Measurements from ENCODE around the gene NCOA3.
"Not testable (repeated sequence)": the region's sequence is repeated elsewhere in the genome, so short reads cannot be mapped to it uniquely, and the experiment has no call there.

NCOA3 gene

GRCh38 chr20:47502271-47503239 is 868 bp downstream of the NCOA3 start:
- DNase-seq, result peak; percentile 60

- DNase-seq, result peak; percentile 44
These were observed 2.0 kb downstream of the NCOA3 start for GRCh38 chr20:47503685-47504084.

GRCh38 chr20:47506335-47506734 is 4.6 kb downstream of the NCOA3 start:
- no peak for DNase-seq

GRCh38 chr20:47506850-47507249 is 5.2 kb downstream of the NCOA3 start:
- no peak for DNase-seq

GRCh38 chr20:47507275-47507981 is 5.7 kb downstream of the NCOA3 start:
- not testable (repeated sequence) for DNase-seq

GRCh38 chr20:47508278-47508677 is 6.6 kb downstream of the NCOA3 start:
- no peak for DNase-seq

- DNase-seq, result no peak
These were observed 7.5 kb downstream of the NCOA3 start for GRCh38 chr20:47509104-47509661.

GRCh38 chr20:47509685-47510084 is 8.0 kb downstream of the NCOA3 start:
- no peak for DNase-seq

- DNase-seq, result no peak
These were observed 14.2 kb downstream of the NCOA3 start for GRCh38 chr20:47515843-47516242.

- DNase-seq, result no peak
These were observed 19.5 kb downstream of the NCOA3 start for GRCh38 chr20:47521059-47521808.

- no peak for DNase-seq
These were observed 22.5 kb downstream of the NCOA3 start for GRCh38 chr20:47524015-47524784.

GRCh38 chr20:47527004-47527800 is 25.5 kb downstream of the NCOA3 start:
- DNase-seq, result no peak

GRCh38 chr20:47529840-47530239 is 28.2 kb downstream of the NCOA3 start:
- no peak for DNase-seq

- no peak for DNase-seq
These were observed 29.8 kb downstream of the NCOA3 start for GRCh38 chr20:47531458-47531857.

- DNase-seq, result no peak
These were observed 30.3 kb downstream of the NCOA3 start for GRCh38 chr20:47532002-47532401.

GRCh38 chr20:47533518-47534062 is 31.9 kb downstream of the NCOA3 start:
- DNase-seq, result no peak

- DNase-seq, result no peak
These were observed 32.7 kb downstream of the NCOA3 start for GRCh38 chr20:47534405-47534804.

GRCh38 chr20:47535088-47535487 is 33.4 kb downstream of the NCOA3 start:
- DNase-seq, result no peak

- DNase-seq, result no peak
These were observed 34.3 kb downstream of the NCOA3 start for GRCh38 chr20:47535994-47536393.

- DNase-seq, result no peak
These were observed 39.0 kb downstream of the NCOA3 start for GRCh38 chr20:47540443-47541354.
